HG02938 (cell line): Measurements from ENCODE around the gene PTPN14.
"Not testable (repeated sequence)": the region's sequence is repeated elsewhere in the genome, so short reads cannot be mapped to it uniquely, and the experiment has no call there.

ENCODE experiments used
- ATAC-seq: cut with Tn5 transposase; IDR thresholded peaks from one replicate; pipeline ENCODE4 v1.9.1; 2021; ENCODE audit warnings: mild to moderate bottlenecking, moderate library complexity; ENCODE audit not compliant: unreplicated experiment

PTPN14 gene

DNA sequence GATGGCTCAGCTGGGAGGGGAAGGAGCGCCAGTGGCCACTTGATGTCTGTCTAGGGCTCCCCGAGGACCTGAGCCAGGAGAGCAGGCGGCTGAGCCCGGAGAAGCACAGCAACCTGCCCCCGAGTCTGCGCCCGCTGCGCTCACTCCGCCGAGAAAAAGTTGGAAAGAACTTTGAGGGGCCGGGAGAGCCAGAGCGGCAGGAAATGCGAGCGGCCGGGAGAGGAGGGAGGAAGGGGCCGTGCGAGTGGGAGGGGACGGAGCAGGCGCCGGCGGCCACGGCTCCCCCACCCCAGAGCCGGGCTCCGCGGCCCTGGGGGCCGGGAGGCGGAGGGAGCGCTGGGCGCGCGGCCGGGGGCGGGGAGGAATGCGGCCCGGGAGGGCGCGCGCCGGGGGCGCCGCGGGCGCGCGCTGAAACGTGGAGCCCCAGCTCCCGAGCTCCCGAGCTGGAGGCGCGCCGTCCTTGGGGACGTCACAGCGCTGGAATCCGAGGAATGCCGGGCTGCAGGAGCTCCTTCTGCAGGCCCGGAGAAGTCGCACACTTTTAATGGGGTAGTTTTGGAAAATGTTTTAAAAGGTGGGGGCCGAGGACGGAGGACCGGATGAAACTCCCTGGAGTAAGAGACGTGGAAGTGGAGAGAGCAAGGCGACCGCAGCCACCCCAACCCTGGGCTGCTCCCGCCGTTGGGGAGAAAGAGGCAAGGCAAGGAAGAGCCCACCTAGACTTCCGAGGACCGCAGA, at the start of gene PTPN14:
Gene PTPN14 (minus strand): TSS at position 167 of the 738 bp plus-strand sequence. CDS start 86,799 bp downstream, outside the sequence.
- peak; percentile 37 for ATAC-seq

DNA sequence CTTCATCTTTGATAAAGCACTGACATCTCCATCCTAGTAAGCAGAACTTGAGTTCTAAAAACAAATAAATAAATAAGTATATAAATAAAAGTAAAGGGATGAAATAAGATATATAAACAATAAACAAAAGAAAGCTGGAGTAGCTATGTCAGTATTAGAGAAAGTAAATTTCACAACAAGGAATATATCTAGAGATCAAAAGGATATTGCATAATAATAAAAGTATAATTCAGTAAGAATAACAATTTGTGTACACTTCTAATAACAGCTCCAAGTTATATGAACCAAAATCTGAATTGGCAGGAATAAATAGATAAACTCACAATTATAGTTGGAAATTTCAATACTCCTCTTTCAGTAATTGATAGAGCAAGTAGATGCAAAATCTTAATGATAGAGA, 41.8 kb upstream of the PTPN14 start:
- ATAC-seq: no peak

DNA sequence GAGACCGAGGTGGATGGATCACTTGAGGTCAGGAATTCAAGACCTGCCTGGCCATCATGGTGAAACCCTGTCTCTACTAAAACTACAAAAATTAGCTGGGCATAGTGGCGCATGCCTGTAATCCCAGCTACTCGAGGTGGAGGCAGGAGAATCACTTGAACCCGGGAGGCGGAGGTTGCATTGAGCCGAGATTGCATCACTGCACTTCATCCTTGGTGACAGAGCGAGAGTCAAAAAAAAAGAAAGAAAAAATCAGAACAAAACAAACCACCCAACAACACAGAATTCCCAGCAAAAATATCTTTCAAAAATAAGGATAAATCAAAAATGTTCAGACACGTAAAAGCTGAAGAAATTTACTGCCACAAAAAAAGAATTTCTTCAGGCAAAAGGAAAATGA, 40.5 kb upstream of the PTPN14 start:
- ATAC-seq: not testable (repeated sequence)

DNA sequence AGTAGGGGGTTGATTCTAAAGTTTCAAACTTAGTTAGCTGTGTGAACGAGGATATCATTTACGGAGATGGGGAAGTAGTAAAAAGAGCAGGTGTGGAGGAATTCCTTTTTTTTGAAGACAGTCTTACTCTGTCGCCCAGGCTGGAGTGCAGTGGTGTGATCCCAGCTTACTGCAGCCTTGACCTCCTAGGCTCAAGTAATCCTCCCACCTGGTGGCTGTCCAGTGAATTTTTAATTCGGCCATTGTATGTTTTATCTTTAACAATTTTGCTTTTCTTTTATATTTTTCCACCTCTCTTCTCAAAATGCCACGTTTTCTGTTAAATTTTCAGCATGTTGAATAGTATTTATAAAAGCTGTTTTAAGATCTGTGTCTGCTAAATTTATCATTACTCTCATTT, 39.3 kb upstream of the PTPN14 start:
- ATAC-seq: no peak

DNA sequence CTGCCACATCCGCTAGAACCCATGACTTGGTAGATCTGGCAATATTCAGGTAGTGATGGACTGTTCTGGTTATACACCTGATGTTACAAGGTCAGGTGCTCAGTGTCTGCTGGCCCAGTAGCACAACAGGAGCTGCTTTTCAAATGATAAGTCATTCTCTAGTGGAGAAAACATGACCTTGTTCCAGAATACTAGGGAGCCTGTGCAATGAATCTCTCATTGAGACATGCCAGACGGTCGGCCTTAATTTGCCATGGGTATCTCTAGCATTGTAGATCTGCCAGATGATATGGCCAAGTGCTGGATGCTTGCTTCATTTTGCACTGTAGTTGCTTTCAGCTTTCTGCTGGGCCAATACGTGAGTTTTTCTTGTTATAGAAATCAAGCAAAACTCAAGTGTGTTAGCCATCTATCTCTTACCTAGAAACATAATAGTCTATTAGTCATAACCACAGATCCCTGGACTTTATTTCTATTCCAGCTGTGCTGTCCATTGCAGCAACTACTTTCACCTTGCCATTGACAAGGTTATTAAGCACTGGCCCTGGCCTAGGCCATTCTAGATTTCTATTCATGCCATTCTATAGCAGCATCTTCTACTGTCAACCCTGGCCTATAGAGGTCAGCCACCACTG, 37.7 kb upstream of the PTPN14 start:
- ATAC-seq: no peak

DNA sequence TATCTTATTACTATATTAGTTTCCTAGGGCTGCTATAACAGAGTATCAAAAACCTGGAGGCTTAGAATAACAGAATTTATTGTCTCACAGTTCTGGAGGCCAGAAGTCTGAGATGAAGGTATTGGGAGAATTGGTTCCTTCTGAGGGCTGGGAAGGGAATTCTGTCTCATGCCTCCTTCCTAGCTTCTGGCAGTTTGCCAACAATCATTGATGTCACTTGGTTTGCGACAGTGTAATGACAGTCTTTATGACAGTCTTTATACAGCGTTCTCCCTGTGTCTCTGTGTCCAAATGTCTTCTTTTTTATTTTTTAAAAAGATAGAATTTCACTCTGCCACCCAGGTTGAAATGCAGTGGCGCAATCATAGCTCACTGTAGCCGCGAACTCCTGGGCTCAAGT, 35.8 kb upstream of the PTPN14 start:
- ATAC-seq: no peak

DNA sequence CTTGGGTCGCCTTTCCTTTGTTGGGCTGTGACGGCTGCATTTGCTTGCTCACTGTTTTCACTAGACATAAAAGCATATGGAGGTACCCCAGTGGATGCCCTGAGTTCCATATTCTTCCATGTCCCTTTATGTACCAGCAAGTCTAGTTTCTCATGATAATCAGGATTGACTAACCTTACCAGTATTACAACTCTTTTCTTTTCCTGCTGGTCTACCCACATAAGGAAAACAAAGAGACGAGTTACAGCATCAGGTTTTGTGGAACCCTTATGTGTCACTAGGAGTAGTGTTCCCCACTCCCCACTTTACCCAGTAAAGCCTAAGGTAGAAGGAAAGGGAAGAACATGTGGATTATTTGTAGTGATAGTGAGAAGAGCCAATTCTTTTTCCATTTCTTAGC, 35.2 kb upstream of the PTPN14 start:
- no peak for ATAC-seq

DNA sequence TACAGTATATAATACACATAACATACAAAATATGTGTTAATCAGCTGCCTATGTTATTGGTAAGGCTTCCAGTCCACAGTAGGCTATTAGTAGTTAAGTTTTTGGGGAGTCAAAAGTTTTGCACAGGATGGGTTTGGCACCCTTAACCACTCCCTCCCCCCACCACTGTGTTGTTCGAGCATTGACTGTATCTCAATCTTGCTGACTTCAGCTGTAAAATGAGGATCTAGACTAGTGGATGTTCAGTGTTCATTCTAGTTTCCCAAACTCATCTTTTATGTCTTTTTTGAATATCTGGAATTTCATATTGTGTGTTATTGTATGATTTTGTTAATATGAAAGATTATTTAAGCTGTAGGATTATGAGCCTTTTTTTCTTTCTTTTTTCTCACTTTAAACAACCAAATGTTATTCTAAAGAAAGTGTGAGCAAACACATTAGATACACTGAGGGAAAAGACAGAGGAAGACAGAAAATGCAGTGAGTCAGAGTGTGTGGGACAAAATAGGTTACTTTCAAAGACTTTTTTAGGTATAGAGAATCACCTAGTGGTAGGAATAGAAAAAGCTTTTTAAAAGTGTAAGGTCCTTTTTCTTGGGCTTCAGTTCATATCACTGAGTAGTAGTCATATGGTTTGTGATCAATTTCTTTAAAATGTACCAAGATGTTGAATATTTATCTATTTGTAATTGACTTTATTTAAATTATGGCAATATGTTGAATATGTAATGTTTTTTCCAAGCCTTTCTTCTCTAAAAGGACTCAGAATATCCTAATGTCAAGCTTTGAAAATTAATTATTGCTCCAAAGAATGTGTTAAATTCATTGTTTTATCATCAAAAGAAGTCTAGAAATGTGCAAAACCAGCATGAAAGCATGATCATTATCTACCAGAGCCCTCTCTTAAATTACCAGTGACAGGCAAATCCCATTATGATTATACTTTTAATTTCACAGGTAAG, 33.7 kb upstream of the PTPN14 start:
- ATAC-seq: peak; percentile 87

DNA sequence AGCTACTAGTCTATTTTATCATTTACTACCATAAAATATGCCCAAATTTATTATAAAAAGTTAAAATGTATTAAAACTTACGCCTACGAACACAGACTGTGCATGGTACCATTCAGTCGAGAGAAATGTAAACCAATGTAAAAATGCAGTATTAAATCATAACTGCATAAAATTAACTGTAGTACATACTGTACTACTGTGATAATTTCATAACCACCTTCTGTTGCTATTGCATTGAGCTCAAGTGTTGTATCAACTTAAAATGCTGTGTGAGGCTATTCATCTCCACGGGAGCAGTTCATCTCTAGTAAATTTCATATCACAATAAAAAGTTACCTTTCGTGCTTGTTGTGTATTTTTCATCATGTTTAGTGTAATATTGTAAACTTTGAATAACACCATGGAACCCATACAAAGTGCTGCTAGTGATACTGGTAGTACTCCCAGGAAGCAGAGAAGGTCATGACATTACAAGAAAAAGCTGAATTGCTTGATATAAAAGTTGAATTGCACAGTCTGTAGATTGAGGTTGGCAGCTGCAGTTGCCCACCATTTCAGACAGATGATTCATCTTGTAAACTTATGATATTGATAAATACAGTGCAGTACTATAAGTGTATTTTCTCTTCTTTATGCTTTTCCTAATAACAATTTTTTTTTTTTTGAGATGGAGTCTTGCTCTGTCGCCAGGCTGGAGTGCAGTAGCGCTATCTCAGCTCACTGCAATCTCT, 32.6 kb upstream of the PTPN14 start:
- ATAC-seq: no peak

DNA sequence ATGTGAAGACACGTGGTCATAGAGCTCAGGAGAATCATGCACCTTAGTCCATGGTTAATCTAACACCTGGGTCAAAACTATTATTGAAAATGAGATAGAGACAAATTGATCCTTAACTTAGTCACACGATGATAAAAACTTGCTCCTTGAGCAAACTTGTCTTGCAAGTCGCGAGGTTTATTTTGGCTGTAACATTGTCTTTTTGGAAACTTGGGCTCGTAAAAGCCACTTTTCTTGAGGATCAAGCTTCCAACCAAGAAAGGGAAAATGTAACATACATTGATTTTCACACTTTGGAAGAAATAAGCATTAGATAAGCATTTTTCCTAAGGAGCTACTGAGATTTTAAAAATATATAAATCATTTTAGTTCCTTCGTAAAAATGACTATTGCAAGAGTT, 31.7 kb upstream of the PTPN14 start:
- ATAC-seq: no peak

DNA sequence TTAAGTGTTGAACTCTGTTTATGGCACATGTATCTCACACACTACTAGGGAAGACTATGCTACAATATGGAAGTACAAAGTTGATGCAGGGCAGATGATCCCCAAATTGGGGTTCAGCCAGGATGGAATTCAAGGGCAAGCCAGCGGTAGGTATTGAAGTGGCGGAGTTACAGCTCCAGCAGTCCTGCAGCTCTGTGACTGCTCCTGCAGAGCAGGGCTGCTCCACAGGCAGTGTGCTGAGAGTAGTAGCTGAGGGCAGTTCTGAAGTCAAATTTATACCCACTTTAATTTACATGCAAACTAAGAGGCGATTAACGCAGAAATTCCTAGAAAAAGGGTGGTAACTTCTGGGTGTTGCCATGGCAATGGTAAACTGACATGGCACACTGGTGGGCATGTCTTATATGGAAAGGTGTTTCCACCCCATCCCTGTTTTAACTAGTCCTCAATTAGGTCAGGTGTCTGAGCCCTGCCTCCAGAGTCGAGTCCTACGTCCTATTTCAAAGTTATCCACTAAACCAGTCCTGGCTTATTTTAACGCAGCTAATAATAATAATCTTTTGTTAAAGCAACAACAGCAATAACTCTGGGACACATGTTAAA, 31.0 kb upstream of the PTPN14 start:
- ATAC-seq: no peak

DNA sequence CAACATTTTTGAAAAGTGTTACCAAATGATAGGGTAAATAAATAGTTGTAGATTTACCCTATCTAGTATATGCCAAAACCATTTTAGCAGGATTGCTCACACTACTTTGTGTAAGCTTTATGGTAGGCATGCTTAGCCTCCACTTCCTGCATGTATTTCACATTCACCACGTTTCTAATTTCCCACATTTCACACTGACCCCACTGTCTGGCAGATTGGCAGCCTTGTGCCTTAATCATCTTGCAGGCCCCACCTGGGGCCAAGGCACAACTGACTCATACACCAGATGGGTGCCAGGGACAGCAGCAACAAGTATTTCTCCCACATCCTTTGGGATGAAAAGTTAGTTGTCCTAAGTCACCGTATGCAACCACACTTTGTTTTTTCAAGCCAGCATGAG, 30.4 kb upstream of the PTPN14 start:
- ATAC-seq: no peak

DNA sequence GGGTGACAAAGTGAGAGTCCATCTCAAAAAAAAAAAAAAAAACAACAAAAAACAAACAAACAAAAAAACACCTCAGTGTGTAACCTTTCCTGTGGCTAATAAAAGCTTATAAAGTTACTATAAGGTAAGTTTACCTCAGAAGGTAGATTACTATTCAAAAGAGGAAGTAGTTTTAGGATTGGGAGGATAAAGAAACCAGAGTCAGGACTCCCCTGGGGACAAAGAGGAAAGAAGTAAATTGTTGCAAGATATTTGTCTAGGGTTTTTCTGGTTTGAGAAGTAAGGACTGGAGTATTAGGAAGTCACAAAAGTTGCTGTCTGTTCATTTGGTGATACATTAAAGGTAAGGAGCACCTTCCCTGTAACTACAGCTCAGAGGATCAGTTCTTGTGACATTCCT, 27.8 kb upstream of the PTPN14 start:
- no peak for ATAC-seq

DNA sequence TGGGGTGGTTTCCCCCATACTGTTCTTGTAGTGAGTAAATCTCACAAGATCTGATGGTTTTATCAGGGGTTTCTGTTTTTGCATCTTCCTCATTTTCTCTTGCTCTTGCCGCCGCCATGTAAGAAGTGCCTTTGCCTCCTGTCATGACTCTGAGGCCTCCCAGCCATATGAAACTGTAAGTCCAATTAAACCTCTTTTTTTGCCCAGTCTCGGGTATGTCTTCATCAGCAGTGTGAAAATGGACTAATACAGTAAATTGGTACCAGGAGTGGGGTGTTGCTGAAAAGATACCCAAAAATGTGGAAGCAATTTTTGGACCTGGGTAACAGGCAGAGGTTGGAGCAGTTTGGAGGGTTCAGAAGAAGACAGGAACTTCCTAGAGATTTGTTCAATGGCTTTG, 24.7 kb upstream of the PTPN14 start:
- ATAC-seq: not testable (repeated sequence)

DNA sequence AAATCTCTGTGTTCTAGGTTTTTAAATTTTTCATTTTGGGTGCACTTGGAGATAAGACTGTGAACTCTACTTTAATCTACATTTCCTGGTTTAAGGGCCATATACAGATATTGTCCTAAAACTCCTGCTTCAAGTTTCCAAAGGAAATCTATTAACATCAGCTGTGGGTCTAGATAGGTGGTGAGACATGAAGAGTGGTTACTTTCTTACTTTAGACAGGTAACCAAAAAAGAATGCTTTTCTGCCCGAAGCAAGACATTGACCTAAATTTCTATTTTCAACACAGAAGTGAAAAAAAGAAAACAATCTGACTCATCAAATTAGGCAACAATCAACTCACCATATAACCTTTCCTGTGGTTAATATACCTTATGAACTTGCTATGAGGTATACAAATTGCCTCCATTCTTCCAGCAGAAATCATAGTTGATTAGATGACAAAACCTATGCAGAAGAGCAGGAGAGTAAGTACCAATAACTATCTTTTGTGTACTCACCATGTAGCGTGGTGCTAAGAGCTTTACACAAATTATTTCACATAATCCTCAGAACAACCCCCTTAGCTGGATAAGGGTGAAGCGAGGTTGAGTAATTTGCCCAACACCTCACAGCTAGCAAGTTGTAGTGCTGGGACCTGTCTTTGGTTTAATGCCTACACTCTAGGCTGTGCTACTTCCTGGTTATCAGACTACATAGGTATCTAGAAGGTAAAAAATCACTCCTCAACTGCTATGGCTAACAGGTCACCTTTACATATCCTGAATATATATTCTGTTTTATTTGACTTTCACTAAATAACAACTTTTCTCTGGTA, 23.4 kb upstream of the PTPN14 start:
- ATAC-seq: no peak

DNA sequence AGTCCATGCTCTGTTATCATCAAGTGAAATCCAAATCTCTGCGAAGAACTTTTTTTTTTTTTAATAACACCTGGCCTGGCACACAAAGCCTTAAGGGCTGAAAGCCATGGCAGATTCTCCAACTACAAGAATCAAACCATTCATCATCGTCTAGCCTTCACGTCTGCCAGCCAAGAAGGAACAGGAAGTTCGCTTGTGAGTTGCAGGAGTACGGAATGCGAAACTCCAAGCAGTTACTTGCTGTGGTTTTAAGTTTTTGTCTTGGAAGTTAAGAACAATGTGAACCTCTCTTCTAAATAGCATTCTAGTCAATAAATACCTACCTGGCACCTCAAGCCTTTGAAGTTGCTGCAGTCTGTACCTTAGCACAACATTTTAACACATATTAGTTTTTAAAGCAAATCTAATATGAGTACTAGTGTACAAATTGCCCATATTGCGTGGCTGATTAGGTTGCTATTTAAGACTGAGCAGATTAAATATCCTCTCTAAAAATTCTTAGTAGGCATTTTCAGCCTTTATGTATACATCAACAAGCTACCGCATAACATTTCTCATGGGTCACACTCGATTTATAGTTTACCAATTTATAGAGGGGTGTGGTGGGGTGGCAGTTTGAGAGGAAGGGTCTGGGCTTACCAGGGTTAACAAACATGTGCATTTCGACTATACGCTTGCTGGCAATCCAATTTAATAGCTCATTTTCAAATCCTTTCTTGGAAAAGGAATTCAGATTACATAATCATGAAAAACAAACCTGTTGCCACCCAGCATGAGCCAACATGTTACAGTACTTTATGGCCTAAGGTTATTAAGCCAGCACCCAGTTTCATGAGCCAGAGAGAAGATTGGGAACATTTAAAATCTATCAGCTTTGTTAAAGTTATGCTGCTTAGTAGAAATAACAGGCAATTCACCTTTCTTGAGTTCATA, 22.2 kb upstream of the PTPN14 start:
- ATAC-seq: no peak

DNA sequence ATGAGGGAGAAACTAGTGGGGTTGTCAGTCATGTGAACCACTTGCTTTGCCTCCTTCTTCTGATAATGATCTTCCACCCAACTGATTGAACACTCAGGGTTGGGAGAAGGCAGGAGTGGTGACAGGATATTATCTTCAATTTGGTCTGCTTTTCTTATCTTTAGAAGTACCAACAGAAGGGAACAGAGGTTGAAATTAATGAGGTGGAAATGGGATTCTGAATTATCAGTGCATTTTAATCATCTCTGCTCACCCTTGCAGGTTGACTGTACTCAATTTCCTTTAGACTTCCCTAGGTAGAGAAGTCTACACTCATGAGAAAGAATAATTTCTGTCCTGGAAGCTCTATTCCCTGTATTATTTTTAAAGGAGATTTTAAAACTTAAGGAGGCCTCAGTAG, 19.9 kb upstream of the PTPN14 start:
- no peak for ATAC-seq

DNA sequence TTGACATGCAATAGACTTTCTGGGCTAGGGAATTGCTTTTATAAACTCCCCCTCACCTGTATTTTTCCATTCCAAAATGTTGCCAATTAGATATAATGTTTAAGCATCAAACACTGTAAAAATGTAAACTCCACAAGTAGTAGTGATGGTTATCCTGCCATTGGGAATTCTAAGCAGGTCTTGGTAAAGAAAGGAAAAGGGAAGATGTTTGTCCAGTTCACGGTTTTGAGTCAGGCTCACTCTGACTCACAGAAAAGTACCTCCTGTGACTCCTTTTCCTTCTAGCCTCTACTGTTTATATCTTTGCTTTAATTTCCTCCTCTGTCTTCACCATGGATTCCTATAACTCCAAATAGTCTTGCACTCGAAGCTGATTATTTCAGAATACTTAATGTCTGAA, 19.0 kb upstream of the PTPN14 start:
- no peak for ATAC-seq
